HepG2 (cell line): ENCODE measurements around the gene ZNF217. TPM values are rescaled to one million over a fixed set of nuclear protein-coding genes. Genes with fewer than 3 reads are reported as not detected.
"Not testable (repeated sequence)": the region's sequence is repeated elsewhere in the genome, so short reads cannot be mapped to it uniquely, and the experiment has no call there.

Experiments used
- ATAC-seq: fragments of 200-7000 bp; cut with Tn5 transposase; 3 replicates; pipeline ENCODE4 v1.9.1; 2020; ENCODE audit warnings: mild to moderate bottlenecking, moderate library complexity
- BruUV-seq: library from RNA; stranded (reverse); fragments of 400-500 nt; replicated peaks from 2 replicates; lab custom pipeline; 2021; lab: Mats Ljungman, UMichigan
- CTCF ChIA-PET: fragments of 300-600 bp; formaldehyde crosslinking; extraction: SDS; loops from one replicate; lab custom pipeline; 2021; ENCODE audit warnings: low total read pairs, inconsistent platforms, low intra/inter-chr PET ratio; lab: Yijun Ruan, JAX
- POLR2A ChIA-PET: fragments of 350-600 bp; sonication (Branson Sonifier 250); formaldehyde crosslinking; loops from one replicate; lab custom pipeline; 2020; ENCODE audit warnings: antibody characterized with exemption, inconsistent platforms; lab: Yijun Ruan, JAX
- DNase-seq: peaks from one replicate; pipeline ENCODE4 v3.0.0-alpha.2; 2015; ENCODE audit warnings: low spot score
- FAIRE-seq: peaks from 3 replicates; lab custom pipeline; 2011; peaks lifted over from hg19 to GRCh38; lab: Jason Lieb, UNC
- H2AFZ ChIP-seq: one replicate; pipeline ENCODE4 v1.6.1; 2011; ENCODE audit warnings: low read length, inconsistent platforms
- H3K27ac ChIP-seq: fragments of 300-600 bp; 3 replicates; pipeline ENCODE4 v1.8.0; 2011; ENCODE audit warnings: mixed run types, mild to moderate bottlenecking, mixed read lengths, low read length, inconsistent platforms; ENCODE audit not compliant: insufficient read depth; ENCODE audit errors: extremely low read length
- H3K27me3 ChIP-seq, 2 experiments: fragments of 200-600 bp in 1 of 2; 2 replicates in 1 of 2; 3 replicates in 1 of 2; pipeline versions ENCODE4 v1.6.0 to v1.8.0; 2011; ENCODE audit warnings: low read length in 2 of 2, mild to moderate bottlenecking in 2 of 2, moderate library complexity in 2 of 2, inconsistent platforms in 1 of 2; ENCODE audit not compliant: insufficient read depth in 2 of 2, control insufficient read depth in 1 of 2
- H3K36me3 ChIP-seq, 2 experiments: fragments of 200-600 bp in 1 of 2; replicated peaks in 1 of 2; 2 replicates in 1 of 2; 3 replicates in 1 of 2; pipeline versions ENCODE4 v1.5.1 to v1.8.0; 2011; ENCODE audit warnings: low read length in 2 of 2, inconsistent platforms in 1 of 2; ENCODE audit not compliant: insufficient read depth in 2 of 2, control insufficient read depth in 1 of 2
- H3K4me1 ChIP-seq: 2 replicates; pipeline ENCODE4 v1.5.1; 2012; ENCODE audit warnings: low read length, inconsistent platforms; ENCODE audit not compliant: insufficient read depth
- H3K4me2 ChIP-seq: 2 replicates; pipeline ENCODE4 v1.6.0; 2011; ENCODE audit warnings: low read depth, low read length, inconsistent platforms
- H3K4me3 ChIP-seq, 3 experiments: fragments of 200-600 bp in 1 of 3; sonication (generic), shearing (Covaris generic) in 1 of 3; replicated peaks in 1 of 3; 2 replicates each; pipeline ENCODE4 v1.5.1; 2011 to 2016; ENCODE audit warnings: low read length in 3 of 3, inconsistent platforms in 2 of 3, low read depth in 2 of 3, mild to moderate bottlenecking in 2 of 3, control low read depth in 1 of 3, mixed read lengths in 1 of 3; ENCODE audit not compliant: insufficient read depth in 1 of 3
- H3K79me2 ChIP-seq: one replicate; pipeline ENCODE4 v1.6.1; 2011; ENCODE audit warnings: low read length, inconsistent platforms; ENCODE audit not compliant: insufficient read depth
- H3K9ac ChIP-seq: 2 replicates; pipeline ENCODE4 v1.6.0; 2011; ENCODE audit warnings: mild to moderate bottlenecking, low read depth, low read length, inconsistent platforms; ENCODE audit not compliant: insufficient read depth
- H3K9me3 ChIP-seq: 2 replicates; pipeline ENCODE4 v1.5.1; 2012; ENCODE audit warnings: mild to moderate bottlenecking, low read length
- H4K20me1 ChIP-seq: 2 replicates; pipeline ENCODE4 v1.6.0; 2011; ENCODE audit warnings: inconsistent platforms, mild to moderate bottlenecking, low read length, moderate library complexity; ENCODE audit not compliant: insufficient read depth
- ADNP ChIP-seq: sonication (generic); formaldehyde crosslinking; IDR thresholded peaks from 2 replicates; pipeline ENCODE4 v1.4.0; 2020; ENCODE audit warnings: missing genetic modification reagents
- BCLAF1 ChIP-seq: fragments of 450-650 bp; IDR thresholded peaks from 2 replicates; pipeline ENCODE4 v1.6.1; 2017; ENCODE audit warnings: mild to moderate bottlenecking
- CCAR2 ChIP-seq: fragments of 200-400 bp; formaldehyde crosslinking; optimal IDR thresholded peaks from 2 replicates; pipeline ENCODE3; 2018; ENCODE audit warnings: low read depth, mild to moderate bottlenecking, low read length, moderate library complexity
- KDM1A ChIP-seq: IDR thresholded peaks from 2 replicates; pipeline ENCODE4 v1.6.1; 2016; ENCODE audit warnings: missing compliant biosample characterization
- RCOR2 ChIP-seq: IDR thresholded peaks from 2 replicates; pipeline ENCODE4 v1.6.1; 2016; ENCODE audit warnings: missing biosample characterization, missing genetic modification reagents
- RORA ChIP-seq: sonication (generic); formaldehyde crosslinking; IDR thresholded peaks from 2 replicates; pipeline ENCODE4 v1.5.0; 2020; ENCODE audit warnings: mild to moderate bottlenecking, missing genetic modification reagents, moderate library complexity
- SMAD1 ChIP-seq: sonication (generic); formaldehyde crosslinking; IDR thresholded peaks from 2 replicates; pipeline ENCODE4 v1.4.0; 2020; ENCODE audit warnings: missing genetic modification reagents, low read depth, mild to moderate bottlenecking, borderline replicate concordance
- SUZ12 ChIP-seq: fragments of 150-350 bp; IDR thresholded peaks from 2 replicates; pipeline ENCODE4 v1.6.1; 2014; ENCODE audit warnings: low read depth, low read length
- TAF15 ChIP-seq: fragments of 200-400 bp; formaldehyde crosslinking; IDR thresholded peaks from one replicate; pipeline ENCODE4 v1.6.1; 2018; ENCODE audit warnings: mild to moderate bottlenecking, low read depth, low read length; ENCODE audit not compliant: poor library complexity, severe bottlenecking
- TOPORS ChIP-seq: sonication (generic); formaldehyde crosslinking; IDR thresholded peaks from 2 replicates; pipeline ENCODE4 v1.8.0; 2023; ENCODE audit warnings: mild to moderate bottlenecking, missing genetic modification reagents
- ZNF253 ChIP-seq: sonication (generic); formaldehyde crosslinking; IDR thresholded peaks from 2 replicates; pipeline ENCODE4 v1.8.0; 2022; ENCODE audit warnings: mild to moderate bottlenecking, missing genetic modification reagents, borderline replicate concordance
- ZNF282 ChIP-seq: fragments of 450-650 bp; IDR thresholded peaks from 2 replicates; pipeline ENCODE4 v1.6.1; 2018; ENCODE audit not compliant: partially characterized antibody
- ZNF292 ChIP-seq: sonication (generic); formaldehyde crosslinking; IDR thresholded peaks from 2 replicates; pipeline ENCODE4 v1.8.1; 2022; ENCODE audit warnings: mild to moderate bottlenecking, low read depth, missing genetic modification reagents, borderline replicate concordance
- ZNF367 ChIP-seq: sonication (generic); formaldehyde crosslinking; IDR thresholded peaks from 2 replicates; pipeline ENCODE4 v1.4.0; 2020; ENCODE audit warnings: missing genetic modification reagents, borderline replicate concordance
- ZNF562 ChIP-seq: sonication (generic); formaldehyde crosslinking; IDR thresholded peaks from 2 replicates; pipeline ENCODE4 v1.8.0; 2022; ENCODE audit warnings: missing genetic modification reagents, borderline replicate concordance
- ZNF776 ChIP-seq: sonication (generic); formaldehyde crosslinking; IDR thresholded peaks from 2 replicates; pipeline ENCODE4 v1.4.0; 2020; ENCODE audit warnings: mild to moderate bottlenecking, missing genetic modification reagents
- WGBS: methylation state at CpG from one replicate; pipeline ENCODE4 v1.1.6; 2017; ENCODE audit warnings: low lambda C conversion rate; 5-methylcytosine and 5-hydroxymethylcytosine counted together
- in situ Hi-C: cut with HindIII; loops from 2 replicates; pipeline ENCODE4 v1.10.0; 2017; ENCODE audit warnings: low pct_unique_long_range_greater_than_20kb; ENCODE audit not compliant: extremely low pct_ligation_motif_present
- intact Hi-C: fragments of 100-400 bp; cut with micrococcal nuclease; formaldehyde crosslinking; loops from one replicate; pipeline ENCODE4 v1.10.0; 2022; ENCODE audit not compliant: unreplicated experiment
- polyA plus RNA-seq, 8 experiments: library from polyadenylated mRNA; depleted of rRNA in 3 of 8; stranded (reverse) in 7 of 8; unstranded in 1 of 8; fragments of >200 nt; fragmentation: Illumina TruSeq in 4 of 8; extraction: Trizol in 4 of 8; gene quantifications; 2 replicates each; pipeline versions ENCODE4 v1.2.1 to v1.2.3, GENCODE V29; 2011 to 2016; ENCODE audit warnings: low read depth in 4 of 8, missing spikeins in 1 of 8, mixed read lengths in 1 of 8; ENCODE audit not compliant: insufficient read depth in 1 of 8
- total RNA-seq, 5 experiments: library from RNA; depleted of rRNA; stranded (reverse); fragments of >200 nt; fragmentation: Illumina TruSeq; extraction: Trizol; gene quantifications; 2 replicates each; pipeline ENCODE4 v1.2.3, GENCODE V29; 2016; ENCODE audit warnings: low read depth in 1 of 5

Gene ZNF217
- total and polyA plus RNA-seq, 2 of the 13 experiments (the other 11 are each of a cell fraction or from before 2014, with no cell fraction given): 22.3 to 29.8 TPM

GRCh38 chr20:53624927-53625250, 31.2 kb upstream of the ZNF217 start:
- 67% methylated on average over 7 of the region's 7 CpGs for WGBS
- DNase-seq, H3K4me2 ChIP-seq, in situ Hi-C loops, H3K79me2 ChIP-seq, H3K4me3 ChIP-seq, CTCF ChIA-PET, H3K27me3 ChIP-seq, H3K27ac ChIP-seq, H2AFZ ChIP-seq, H4K20me1 ChIP-seq, H3K9ac ChIP-seq, H3K9me3 ChIP-seq, ATAC-seq, intact Hi-C loops, FAIRE-seq, H3K36me3 ChIP-seq, BruUV-seq: not testable (repeated sequence)
- H3K4me1 ChIP-seq: peaks cover 38% of the 10 kb centered on the region
- POLR2A ChIA-PET: interaction anchor here (0.6 to 5.2 kb wide), 10 partner anchors 7 to 144 kb away, joined by 3 to 147 read pairs (median 16); partner anchors contain the start of gene ZNF217

- TSS peak; percentile 97 for BruUV-seq
- ATAC-seq (peak; percentile 88), FAIRE-seq (peak; percentile 87), DNase-seq (peak; percentile 77)
- in situ Hi-C loops (no loop called here), intact Hi-C loops (loop anchor here (1.0 to 2.0 kb wide), 5 partner anchors 19 to 115 kb away; no protein-coding TSS in a partner anchor)
- Histone ChIP-seq H2AFZ (peak overlapping the region; percentile 74), H3K9ac (peak overlapping the region; percentile 76), H3K9me3 (no peaks in the 10 kb centered on the region), H3K36me3 (no peaks in the 10 kb centered on the region), H3K27me3 (no peaks in the 10 kb centered on the region), H3K4me2 (peak overlapping the region; percentile 83), H3K4me3 (peak overlapping the region; percentile 54 to 66 (median 66)), H3K27ac (peak overlapping the region; percentile 93), H3K4me1 (peaks cover 38% of the 10 kb centered on the region), H4K20me1 (no peaks in the 10 kb centered on the region), H3K79me2 (no peaks in the 10 kb centered on the region)
- CTCF ChIA-PET: interaction anchor here (0.9 kb wide), 1 partner anchor 45 kb away, joined by 3 read pairs; no protein-coding TSS in a partner anchor
- POLR2A ChIA-PET: interaction anchor here (0.6 to 5.2 kb wide), 45 partner anchors 9 to 510 kb away, joined by 3 to 147 read pairs (median 10); partner anchors contain the start of gene ZNF217
- under 1% methylated on average over 13 of the region's 13 CpGs for WGBS
- no peak for TF ChIP-seq KDM1A (CRISPR knock-in tag)
- TF ChIP-seq ZNF253: no peak
- no peak for TF ChIP-seq ADNP (CRISPR knock-in tag)
- peak; percentile 85; the same call in 1 of the 2 replicates for TF ChIP-seq RCOR2
- TF ChIP-seq SUZ12: no peak
- no peak for TF ChIP-seq TOPORS
- no peak for TF ChIP-seq BCLAF1
- TF ChIP-seq ZNF776: no peak
- no peak for TF ChIP-seq ZNF367 (CRISPR knock-in tag)
- no peak for TF ChIP-seq RORA (CRISPR knock-in tag)
- TF ChIP-seq ZNF562 (CRISPR knock-in tag): no peak
- TF ChIP-seq CCAR2: peak; percentile 90
- no peak for TF ChIP-seq SMAD1 (CRISPR knock-in tag)
- TF ChIP-seq ZNF292 (CRISPR knock-in tag): no peak; the same call in none of the 2 replicates
- TF ChIP-seq ZNF282: no peak
- no peak for TF ChIP-seq TAF15
These were observed 30.0 kb upstream of the ZNF217 start for GRCh38 chr20:53623454-53624211.
